Measurements from ENCODE around the gene H6PD.

DNA sequence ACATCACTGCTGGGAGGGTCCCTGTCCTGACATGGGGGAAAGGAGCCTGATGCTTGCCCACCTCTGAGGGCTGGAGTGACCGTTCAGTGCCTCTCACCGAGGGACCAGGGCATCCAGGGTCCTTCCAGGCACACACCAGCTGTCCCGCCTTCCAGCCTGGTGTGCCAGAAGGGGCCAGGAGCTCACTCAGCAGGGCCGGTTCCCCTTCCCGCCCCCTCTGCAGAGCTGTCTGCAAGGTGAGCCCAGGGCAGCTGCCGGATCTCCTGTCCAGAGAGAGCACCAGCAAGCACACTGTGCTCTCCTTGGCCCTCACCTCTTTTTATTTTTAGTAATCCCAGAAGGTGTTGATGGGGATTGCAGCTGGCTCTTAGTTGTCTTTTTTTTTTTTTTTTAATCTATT, 16.9 kb downstream of the H6PD start:
- TF ChIP-seq, protein P1, sequence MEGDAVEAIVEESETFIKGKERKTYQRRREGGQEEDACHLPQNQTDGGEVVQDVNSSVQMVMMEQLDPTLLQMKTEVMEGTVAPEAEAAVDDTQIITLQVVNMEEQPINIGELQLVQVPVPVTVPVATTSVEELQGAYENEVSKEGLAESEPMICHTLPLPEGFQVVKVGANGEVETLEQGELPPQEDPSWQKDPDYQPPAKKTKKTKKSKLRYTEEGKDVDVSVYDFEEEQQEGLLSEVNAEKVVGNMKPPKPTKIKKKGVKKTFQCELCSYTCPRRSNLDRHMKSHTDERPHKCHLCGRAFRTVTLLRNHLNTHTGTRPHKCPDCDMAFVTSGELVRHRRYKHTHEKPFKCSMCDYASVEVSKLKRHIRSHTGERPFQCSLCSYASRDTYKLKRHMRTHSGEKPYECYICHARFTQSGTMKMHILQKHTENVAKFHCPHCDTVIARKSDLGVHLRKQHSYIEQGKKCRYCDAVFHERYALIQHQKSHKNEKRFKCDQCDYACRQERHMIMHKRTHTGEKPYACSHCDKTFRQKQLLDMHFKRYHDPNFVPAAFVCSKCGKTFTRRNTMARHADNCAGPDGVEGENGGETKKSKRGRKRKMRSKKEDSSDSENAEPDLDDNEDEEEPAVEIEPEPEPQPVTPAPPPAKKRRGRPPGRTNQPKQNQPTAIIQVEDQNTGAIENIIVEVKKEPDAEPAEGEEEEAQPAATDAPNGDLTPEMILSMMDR (IDR thresholded peaks at IDR 0.05), result no peak
- no peak for TF ChIP-seq POLR2AphosphoS5 (IDR thresholded peaks at IDR 0.05)
- no peak for TF ChIP-seq EP300 (IDR thresholded peaks at IDR 0.05)
- TF ChIP-seq POLR2A (IDR thresholded peaks at IDR 0.05), result no peak

Data from stomach (tissue), 4 donors.